ENCODE data around the gene PTPRM.

DNA sequence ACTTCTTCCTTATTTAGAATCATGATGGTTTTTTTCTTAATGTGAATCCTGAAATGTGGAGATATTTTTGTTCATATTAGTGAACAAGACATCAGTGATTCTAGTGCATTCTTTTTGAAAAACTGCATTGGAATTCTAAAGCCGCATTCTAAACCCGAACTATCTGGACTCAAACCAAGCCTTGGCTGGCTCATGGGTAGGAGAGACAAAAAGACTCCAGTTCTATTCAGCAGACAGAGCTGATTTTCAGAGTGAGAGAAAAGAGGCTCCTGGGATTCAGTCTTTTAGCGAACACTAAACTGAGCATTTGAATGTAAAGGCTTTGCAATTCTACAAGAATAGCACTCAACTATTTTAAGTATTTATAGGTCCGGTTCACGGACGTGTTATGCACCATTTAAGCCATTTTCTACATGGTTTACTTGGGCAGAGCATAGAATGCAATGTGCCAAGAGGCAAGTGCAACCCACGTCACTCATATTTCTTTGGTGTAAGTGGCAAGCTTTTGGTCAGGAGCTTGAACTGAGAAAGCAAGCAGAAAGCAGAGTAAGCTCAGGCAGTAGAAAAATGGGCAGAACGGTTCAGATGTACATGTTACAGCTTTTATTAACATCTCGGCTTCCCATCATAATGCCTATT lies 814.8 kb downstream of the PTPRM start:
- TF ChIP-seq, protein P1, sequence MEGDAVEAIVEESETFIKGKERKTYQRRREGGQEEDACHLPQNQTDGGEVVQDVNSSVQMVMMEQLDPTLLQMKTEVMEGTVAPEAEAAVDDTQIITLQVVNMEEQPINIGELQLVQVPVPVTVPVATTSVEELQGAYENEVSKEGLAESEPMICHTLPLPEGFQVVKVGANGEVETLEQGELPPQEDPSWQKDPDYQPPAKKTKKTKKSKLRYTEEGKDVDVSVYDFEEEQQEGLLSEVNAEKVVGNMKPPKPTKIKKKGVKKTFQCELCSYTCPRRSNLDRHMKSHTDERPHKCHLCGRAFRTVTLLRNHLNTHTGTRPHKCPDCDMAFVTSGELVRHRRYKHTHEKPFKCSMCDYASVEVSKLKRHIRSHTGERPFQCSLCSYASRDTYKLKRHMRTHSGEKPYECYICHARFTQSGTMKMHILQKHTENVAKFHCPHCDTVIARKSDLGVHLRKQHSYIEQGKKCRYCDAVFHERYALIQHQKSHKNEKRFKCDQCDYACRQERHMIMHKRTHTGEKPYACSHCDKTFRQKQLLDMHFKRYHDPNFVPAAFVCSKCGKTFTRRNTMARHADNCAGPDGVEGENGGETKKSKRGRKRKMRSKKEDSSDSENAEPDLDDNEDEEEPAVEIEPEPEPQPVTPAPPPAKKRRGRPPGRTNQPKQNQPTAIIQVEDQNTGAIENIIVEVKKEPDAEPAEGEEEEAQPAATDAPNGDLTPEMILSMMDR (conservative IDR thresholded peaks at IDR 0.05; ENCODE audit: low read length): no peak
- TF ChIP-seq EZH2phosphoT487 (IDR thresholded peaks at IDR 0.05; ENCODE audit: borderline replicate concordance): no peak

All from Loucy (cell line).